ENCODE measurements around the gene AP1S3. TPM values are rescaled to one million over a fixed set of nuclear protein-coding genes. Genes with fewer than 3 reads are reported as not detected.

The AP1S3 gene
- total and polyA plus RNA-seq, 2 donors (not counting 3 experiments of a cell fraction or from before 2014, with no cell fraction given) = 0.69 to 3.8 TPM

- no peak overlapping the region for H2AFZ ChIP-seq (ENCODE audit: low read depth, low read length)
- peak; percentile 57 for FAIRE-seq
- H3K4me1 ChIP-seq (ENCODE audit: control insufficient read depth, extremely low read depth, insufficient read depth, low read length) = no peaks in the 10 kb centered on the region
- dilution Hi-C loops (cut with MboI; ENCODE audit: extremely low pct_ligation_motif_present, low sequenced_read_pairs) (no loop called here), intact Hi-C loops (cut with micrococcal nuclease) (loop anchor here (1.0 kb wide), 1 partner anchor 12 kb away; no protein-coding TSS in a partner anchor)
- no peak overlapping the region for H3K9ac ChIP-seq (replicated peaks; ENCODE audit: extremely low read depth, insufficient read depth, low read length)
- H3K36me3 ChIP-seq (ENCODE audit: control insufficient read depth in 2 of 2, extremely low read depth in 1 of 2, insufficient read depth in 2 of 2, low read length in 2 of 2) = no peaks in the 10 kb centered on the region
- peak; percentile 61 for DNase-seq (ENCODE audit: low read depth, low spot score)
- CTCF ChIA-PET = interaction anchor here (1.1 kb wide), 1 partner anchor 13 kb away, joined by 4 read pairs; no protein-coding TSS in a partner anchor
- H4K20me1 ChIP-seq (replicated peaks; ENCODE audit: control insufficient read depth, extremely low read depth, insufficient read depth, low read length) = no peaks in the 10 kb centered on the region
- no TSS peak for BruUV-seq (replicated peaks)
- H3K4me3 ChIP-seq (replicated peaks in 1 of 3; ENCODE audit: insufficient read depth in 1 of 3, low read depth in 1 of 3, low read length in 3 of 3) = no peak overlapping the region
- POLR2A ChIA-PET = no interaction called here
- H3K79me2 ChIP-seq (ENCODE audit: control insufficient read depth, insufficient read depth, low read length) = no peaks in the 10 kb centered on the region
- no peaks in the 10 kb centered on the region for H3K9me1 ChIP-seq (replicated peaks; ENCODE audit: control insufficient read depth, extremely low read depth, insufficient read depth, low read length)
- no peaks in the 10 kb centered on the region for H3K9me3 ChIP-seq (replicated peaks; ENCODE audit: control insufficient read depth, insufficient read depth, low read length)
- no peak overlapping the region for H3K4me2 ChIP-seq (ENCODE audit: insufficient read depth, low read length)
- H3K27me3 ChIP-seq (ENCODE audit: control insufficient read depth in 2 of 2, insufficient read depth in 2 of 2, low read length in 2 of 2) = no peaks in the 10 kb centered on the region
- TF ChIP-seq GATA2 (IDR thresholded peaks at IDR 0.05; ENCODE audit: insufficient read depth, insufficient read length, low read depth, low read length) (no peak), EZH2 (IDR thresholded peaks at IDR 0.05; ENCODE audit: borderline replicate concordance, low read depth, low read length, severe bottlenecking) (no peak), CTCF (IDR thresholded peaks at IDR 0.05; ENCODE audit: extremely low read depth in 1 of 2, insufficient read depth in 1 of 2, low read depth in 1 of 2, low read length in 2 of 2) (no peak), POLR2A (IDR thresholded peaks at IDR 0.05; ENCODE audit: low read depth, low read length) (no peak), JUN (IDR thresholded peaks at IDR 0.05; ENCODE audit: borderline replicate concordance, insufficient read depth, insufficient read length, low read depth) (no peak), MAX (IDR thresholded peaks at IDR 0.05; ENCODE audit: insufficient read depth, insufficient read length) (no peak), FOS (IDR thresholded peaks at IDR 0.05; ENCODE audit: borderline replicate concordance, insufficient read depth, low read length) (no peak), MYC (IDR thresholded peaks at IDR 0.05; ENCODE audit: low read depth, low read length) (no peak), POLR2AphosphoS5 (IDR thresholded peaks at IDR 0.05; ENCODE audit: insufficient read depth, low read depth, low read length) (no peak)
- H3K27ac ChIP-seq (ENCODE audit: insufficient read depth, low read depth, low read length) = no peak overlapping the region
These were observed 90.8 kb downstream of the AP1S3 start for GRCh38 chr2:223746611-223747010.
